ENCODE measurements around the gene HAND2. TPM values are rescaled to one million over a fixed set of nuclear protein-coding genes. Genes with fewer than 3 reads are reported as not detected.

The HAND2 gene
- polyA plus RNA-seq, 10 donors, result 0.15 to 2.5 (median 0.39) TPM; not detected in 3

DNA sequence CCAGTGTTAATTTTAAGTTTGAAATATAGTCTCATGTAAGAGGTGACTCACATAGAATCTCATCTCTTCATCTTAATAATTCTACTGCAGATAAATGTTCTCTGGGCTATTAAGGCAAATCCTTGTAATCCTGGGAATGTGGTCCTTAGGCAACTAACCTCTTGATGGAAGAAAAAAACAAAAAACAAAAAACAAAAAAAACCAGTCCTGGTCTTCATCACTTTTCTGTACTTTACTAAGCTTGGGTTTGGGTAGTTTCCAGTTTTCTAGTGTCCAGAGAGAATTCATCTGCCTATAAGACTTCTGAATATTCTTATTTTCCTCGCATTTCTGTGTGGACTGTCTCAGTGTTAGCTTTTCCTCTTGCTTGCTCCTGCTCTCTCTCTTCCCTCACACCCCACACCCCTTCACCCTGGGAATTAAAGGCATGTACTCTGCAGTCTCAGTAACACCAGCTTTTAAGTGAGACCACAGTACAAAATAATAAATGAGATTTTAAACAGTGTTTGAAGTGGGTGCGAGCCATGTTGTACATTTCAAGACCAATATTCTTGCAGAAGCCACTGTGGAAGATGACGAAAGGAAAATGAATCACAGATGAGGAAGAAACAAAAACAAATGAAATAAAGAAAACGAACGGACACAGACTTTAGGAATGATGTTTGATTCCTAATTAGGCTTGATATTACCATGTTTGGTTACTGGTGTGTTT is 51.7 kb downstream of the HAND2 start:
- DNase-seq, result no peak

GRCh38 chr4:173477016-173477415 is 53.0 kb downstream of the HAND2 start:
- no peak for DNase-seq

Other genes with a start within 250 kb of the HAND2 start
- gene HMGB2, start 195.9 kb downstream of the HAND2 start, polyA plus RNA-seq (ENCODE audit: insufficient read length in 10 of 10), result 100 to 1,000 TPM; 113 to 246 (median 167) TPM
- gene SAP30, start 159.3 kb downstream of the HAND2 start, polyA plus RNA-seq (ENCODE audit: insufficient read length in 10 of 10), result 10 to 100 TPM in 7 of 10 donors, 1 to 10 TPM in 3; 9.8 to 12.1 (median 10.6) TPM
- 1 to 10 TPM; 1.9 to 7.0 (median 3.7) TPM for gene SCRG1, start 131.1 kb downstream of the HAND2 start, polyA plus RNA-seq (ENCODE audit: insufficient read length in 10 of 10)

Data from muscle of back (tissue), 11 donors.